SK-N-SH (cell line): ENCODE measurements around the gene MEGF6.

Experiments used
- CTCF ChIP-seq: fragments of 200-600 bp; sonication (generic); IDR thresholded peaks from 2 replicates; pipeline ENCODE4 v1.6.1; 2017; ENCODE audit warnings: antibody characterized with exemption, mild to moderate bottlenecking, moderate library complexity
- ELF1 ChIP-seq: IDR thresholded peaks from 2 replicates; pipeline ENCODE4 v1.4.0; 2012
- EZH2phosphoT487 ChIP-seq: fragments of 200-600 bp; sonication (generic); IDR thresholded peaks from 2 replicates; pipeline ENCODE4 v1.6.1; 2017; ENCODE audit warnings: low read depth, mixed run types, mild to moderate bottlenecking, antibody characterized with exemption, moderate library complexity, borderline replicate concordance
- FOXM1 ChIP-seq: IDR thresholded peaks from 2 replicates; pipeline ENCODE4 v1.4.0; 2012; ENCODE audit warnings: low read depth, mild to moderate bottlenecking
- GABPA ChIP-seq: IDR thresholded peaks from 2 replicates; pipeline ENCODE4 v1.4.0; 2012; ENCODE audit warnings: low read depth, mild to moderate bottlenecking
- MAX ChIP-seq: IDR thresholded peaks from 2 replicates; pipeline ENCODE4 v1.4.0; 2012; ENCODE audit warnings: low read depth
- PBX3 ChIP-seq: IDR thresholded peaks from 2 replicates; pipeline ENCODE4; 2012
- RCOR1 ChIP-seq: fragments of 150-350 bp; IDR thresholded peaks from 2 replicates; pipeline ENCODE4 v1.6.1; 2017; ENCODE audit warnings: antibody characterized with exemption, low read length
- REST ChIP-seq: IDR thresholded peaks from 2 replicates; pipeline ENCODE4 v1.6.1; 2012; ENCODE audit warnings: mild to moderate bottlenecking, low read depth, low read length, moderate library complexity
- RFX5 ChIP-seq: IDR thresholded peaks from 2 replicates; pipeline ENCODE4 v1.6.1; 2012; ENCODE audit warnings: mild to moderate bottlenecking, improper control_type of control experiment, low read length
- SIN3A ChIP-seq: IDR thresholded peaks from 2 replicates; pipeline ENCODE4 v1.6.1; 2012; ENCODE audit warnings: low read depth, mild to moderate bottlenecking, low read length, moderate library complexity, borderline replicate concordance
- SMC3 ChIP-seq: IDR thresholded peaks from 2 replicates; pipeline ENCODE4 v1.6.1; 2012; ENCODE audit warnings: low read depth, low read length, improper control_type of control experiment
- TAF1 ChIP-seq: IDR thresholded peaks from 2 replicates; pipeline ENCODE4 v1.6.1; 2012; ENCODE audit warnings: low read depth, mild to moderate bottlenecking, low read length, moderate library complexity, borderline replicate concordance
- YY1 ChIP-seq: IDR thresholded peaks from 2 replicates; pipeline ENCODE4 v1.4.0; 2012; ENCODE audit warnings: low read depth, mild to moderate bottlenecking

- no peak for TF ChIP-seq EZH2phosphoT487
- TF ChIP-seq MAX, result no peak
- TF ChIP-seq CTCF, result no peak
- TF ChIP-seq SMC3, result no peak
- no peak for TF ChIP-seq FOXM1
- TF ChIP-seq RFX5, result no peak
- no peak for TF ChIP-seq ELF1
- no peak for TF ChIP-seq TAF1
- TF ChIP-seq RCOR1, result no peak
- TF ChIP-seq GABPA, result no peak
- TF ChIP-seq YY1, result no peak
- TF ChIP-seq REST, result no peak
- TF ChIP-seq PBX3, result no peak
- no peak for TF ChIP-seq SIN3A
Measured at GRCh38 chr1:3529099-3529729, 82.1 kb downstream of the MEGF6 start.
